GM12891 (cell line): ENCODE results near the gene RASIP1.

Experiments used
- POLR2A ChIP-seq: IDR thresholded peaks from 2 replicates; pipeline ENCODE4 v1.6.1; 2011; ENCODE audit warnings: low read depth, low read length, control low read depth
- POLR2AphosphoS5 ChIP-seq: IDR thresholded peaks from 2 replicates; pipeline ENCODE4 v1.6.1; 2011; ENCODE audit warnings: low read depth, low read length, control low read depth
- POU2F2 ChIP-seq: IDR thresholded peaks from 2 replicates; pipeline ENCODE4 v1.6.1; 2011; ENCODE audit warnings: low read depth, mild to moderate bottlenecking, control low read depth, low read length, moderate library complexity
- SPI1 ChIP-seq: IDR thresholded peaks from 2 replicates; pipeline ENCODE4 v1.6.1; 2011; ENCODE audit warnings: low read depth, low read length, control low read depth
- TAF1 ChIP-seq: IDR thresholded peaks from 2 replicates; pipeline ENCODE4 v1.6.1; 2011; ENCODE audit warnings: low read depth, low read length, control low read depth

DNA sequence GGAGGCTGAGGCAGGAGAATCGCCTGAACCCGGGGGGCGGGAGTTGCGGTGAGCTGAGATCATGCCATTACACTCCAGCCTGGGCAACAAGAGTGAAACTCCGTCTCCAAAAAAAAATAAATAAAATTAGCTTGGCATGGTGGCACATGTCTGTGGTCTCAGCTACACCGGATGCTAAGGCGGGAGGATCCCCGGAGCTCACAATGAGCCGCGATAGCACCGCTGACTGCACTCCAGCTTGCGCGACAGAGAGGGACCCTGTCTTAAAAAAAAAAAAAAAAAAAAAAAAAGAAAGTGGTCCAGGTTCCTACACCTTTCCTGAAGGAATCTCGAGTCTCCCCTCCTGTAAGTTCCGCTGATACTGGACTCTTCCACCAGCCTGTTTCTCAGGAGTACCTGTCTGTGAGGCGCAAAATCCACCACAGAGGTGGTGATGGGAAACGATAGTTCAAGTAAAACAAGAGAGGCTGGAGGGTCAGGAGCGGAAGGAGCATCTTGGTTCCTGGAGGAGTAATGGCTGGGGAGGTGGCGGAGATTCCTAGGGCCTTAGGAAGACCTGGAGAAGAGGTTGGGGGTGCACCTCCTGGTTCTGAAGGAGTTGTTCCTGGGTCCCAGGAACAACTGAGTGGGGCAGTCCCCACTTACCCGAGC lies 11.6 kb upstream of the RASIP1 start:
- TF ChIP-seq POLR2AphosphoS5 (no peak), TAF1 (no peak), POLR2A (no peak), SPI1 (no peak), POU2F2 (no peak)
